Heart right ventricle (tissue), 16 donors: ENCODE results near the gene IL1RAPL2. TPM values are rescaled to one million over a fixed set of nuclear protein-coding genes. Genes with fewer than 3 reads are reported as not detected.

Experiments
- ATAC-seq, 8 donors: fragments of 200-7000 bp; cut with Tn5 transposase; one replicate each; pipeline ENCODE4 v1.9.1; 2020; ENCODE audit warnings: mild to moderate bottlenecking in 8 of 8, moderate library complexity in 8 of 8, moderate number of reproducible peaks in 1 of 8
- DNase-seq, 2 donors: peaks; one replicate each; pipeline ENCODE4 v3.0.0-alpha.2; 2020
- H3K27ac ChIP-seq, 10 donors: fragments of 200-600 bp; sonication (generic) in 2 of 10; one replicate each; pipeline versions ENCODE4 v1.5.0 to v1.8.0; 2020 to 2022; ENCODE audit warnings: mild to moderate bottlenecking in 3 of 10
- H3K27me3 ChIP-seq, 7 donors: fragments of 200-600 bp; one replicate each; pipeline ENCODE4 v1.8.0; 2021 to 2022; ENCODE audit warnings: mild to moderate bottlenecking in 2 of 7
- H3K36me3 ChIP-seq, 9 donors: fragments of 200-600 bp; sonication (generic) in 1 of 9; one replicate each; pipeline versions ENCODE4 v1.5.0 to v1.8.0; 2020 to 2022; ENCODE audit warnings: mild to moderate bottlenecking in 2 of 9
- H3K4me1 ChIP-seq, 9 donors: fragments of 200-600 bp; sonication (generic) in 1 of 9; one replicate each; pipeline versions ENCODE4 v1.5.0 to v1.8.0; 2020 to 2022; ENCODE audit warnings: mild to moderate bottlenecking in 4 of 9
- H3K4me3 ChIP-seq, 10 donors: fragments of 200-600 bp; sonication (generic) in 2 of 10; one replicate each; pipeline versions ENCODE4 v1.5.0 to v1.8.0; 2020 to 2022; ENCODE audit warnings: mild to moderate bottlenecking in 7 of 10, moderate library complexity in 2 of 10
- H3K9me3 ChIP-seq, 11 donors: fragments of 200-600 bp in 10 of 11; sonication (generic) in 2 of 11; one replicate each; pipeline versions ENCODE4 v1.5.0 to v1.8.0; 2013 to 2022; ENCODE audit warnings: mild to moderate bottlenecking in 2 of 11, control low read depth in 1 of 11, moderate library complexity in 1 of 11
- CTCF ChIP-seq, 9 donors: fragments of 200-600 bp; sonication (generic) in 2 of 9; IDR thresholded peaks; one replicate each; pipeline versions ENCODE4 v1.5.0 to v1.8.0; 2021 to 2022; ENCODE audit warnings: antibody characterized with exemption in 9 of 9, mild to moderate bottlenecking in 5 of 9, moderate library complexity in 1 of 9
- WGBS, 2 donors: extraction: QIAGEN DNeasy Blood & Tissue Kit; methylation state at CpG; one replicate each; pipeline ENCODE4 v1.1.7; 2013; ENCODE audit warnings: inconsistent platforms in 1 of 2; 5-methylcytosine and 5-hydroxymethylcytosine counted together
- intact Hi-C, 10 donors: fragments of 100-400 bp; cut with DNase I; formaldehyde crosslinking; loops; one replicate each; pipeline versions ENCODE4 v1.11.1 to v1.14.2; 2022
- polyA plus RNA-seq, 2 donors: library from polyadenylated mRNA; stranded (reverse); fragments of 200-250 nt; gene quantifications; one replicate each; pipeline ENCODE4 v1.2.3, GENCODE V29; 2013
- total RNA-seq, 10 donors: library from RNA; stranded (reverse); fragmentation: NEBNext Ultra II Directional in 3 of 10; extraction: Animal tissue kit (Norgen Biotek cat#: 25700) in 3 of 10; gene quantifications; one replicate each; pipeline versions ENCODE4 v1.2.1 to v1.2.4, GENCODE V29; 2021 to 2023
- donor health status: Arrhythmogenic right ventricular cardiomyopathy.
- donor health status: ischemic (EF 13 %, LVEDD 7.1; RV severe dilation, severe dysfunction).
- donor health status: healthy with polysubstance abuse.
- donor health status: DM: no; HTN: yes; CAD: no.
- donor health status: DM: no; HTN: no; CAD: no.
- donor health status: ischemic (EF 25% LVEDD 6.9; RV normal size, moderate dysfunction).
- donor health status: ischemic (EF 25% LVEDD 5.7; RV mildly dilated, moderate dysfunction).
- donor health status: healthy.
- donor health status: DM: yes; HTN: yes; CAD: no.
- donor health status: Ischemic cardiomyopathy.
- donor health status: ischemic (EF 35%, LVEDD 5.7; RV mildly dilated, moderate dysfunction).
- donor health status: nonischemic (EF 11% LVEDD 7.7; RV severe dilation, severe dysfunction).
- donor health status: DM: yes; HTN: yes; CAD: no.
- donor health status: PGD.
- donor health status: ischemic (EF 29% LVEDD 5.4; RV normal size, mild dysfunction).
- donor health status: nonischemic (EF 23%, LVEDD 6.1; RV moderate dilation, normal function).

Gene IL1RAPL2
- total and polyA plus RNA-seq, 12 donors = 0.01 TPM; not detected in 11

DNA sequence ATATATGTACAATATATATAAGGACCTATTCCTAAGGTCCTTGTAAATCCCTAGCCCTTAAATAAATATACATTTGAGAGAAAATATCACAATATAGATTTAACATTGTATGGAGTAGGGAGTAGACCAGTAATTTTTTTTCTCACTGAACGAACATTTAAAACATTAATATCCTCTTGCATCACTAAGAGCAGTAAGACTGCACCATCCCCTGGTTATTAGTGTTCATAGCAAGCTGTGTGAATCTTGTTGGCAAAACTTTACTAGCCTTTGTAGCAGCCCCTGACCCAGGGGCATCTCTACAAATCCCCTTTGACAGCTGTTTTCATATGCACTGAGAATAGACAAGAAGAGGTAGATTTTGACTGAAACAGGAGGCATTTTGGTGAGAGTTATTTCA, 146.5 kb downstream of the IL1RAPL2 start:
- Histone ChIP-seq H3K27me3 (no peaks in the 10 kb centered on the region), H3K9me3 (no peaks in the 10 kb centered on the region), H3K4me1 (no peaks in the 10 kb centered on the region), H3K36me3 (no peaks in the 10 kb centered on the region), H3K4me3 (no peak overlapping the region), H3K27ac (no peak overlapping the region)
- intact Hi-C loops = no loop called here
- WGBS, 2 donors = 14 to 21% methylated on average over 1 of the region's 1 CpG
- no peak for ATAC-seq
- no peak for DNase-seq
- TF ChIP-seq CTCF (IDR thresholded peaks at IDR 0.05) = no peak

DNA sequence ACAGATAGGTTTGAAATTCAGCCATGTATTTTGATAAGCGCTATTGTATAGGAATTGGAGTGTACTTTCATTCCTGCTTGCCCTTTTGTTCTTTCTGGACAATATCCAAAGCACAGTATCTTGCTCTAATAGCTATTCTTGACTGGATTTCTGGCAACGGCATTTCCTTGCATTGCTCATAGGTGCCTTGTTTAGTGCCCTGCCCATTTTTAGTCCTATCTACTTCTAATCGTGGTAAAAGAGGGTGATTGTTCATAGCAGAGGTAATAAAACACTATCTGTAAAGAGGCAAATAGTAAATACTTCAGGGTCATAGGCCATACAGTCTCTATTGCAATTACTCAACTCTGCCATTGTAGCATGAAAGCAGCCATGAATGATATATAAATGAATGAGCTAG, 155.9 kb downstream of the IL1RAPL2 start:
- H3K4me1 ChIP-seq = no peaks in the 10 kb centered on the region
- WGBS, 2 donors = 41 to 48% methylated on average over 3 of the region's 3 CpGs
- no peak for ATAC-seq

DNA sequence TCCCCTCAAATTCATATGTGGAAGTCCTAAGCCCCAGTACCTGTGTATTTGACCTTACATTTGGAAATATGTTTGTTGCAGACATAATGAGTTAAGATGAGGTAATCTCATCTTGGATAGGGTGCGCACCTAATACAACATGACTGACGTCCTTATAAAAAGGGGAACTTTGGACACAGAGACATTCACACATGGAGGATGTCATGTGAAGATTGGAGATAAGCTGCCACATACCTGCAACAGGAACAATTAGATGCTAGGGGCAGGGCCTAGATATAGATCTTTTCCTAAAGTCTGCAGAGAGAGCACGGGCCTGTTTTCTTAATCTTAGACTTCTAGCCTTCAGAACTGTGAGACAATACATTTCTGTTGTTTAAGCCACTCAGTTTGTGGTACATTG, 162.5 kb downstream of the IL1RAPL2 start:
- no peak overlapping the region for H3K27ac ChIP-seq
- ATAC-seq (no peak), DNase-seq (no peak)
- no peak overlapping the region for H3K4me3 ChIP-seq
- no peaks in the 10 kb centered on the region for H3K27me3 ChIP-seq
- WGBS, 2 donors = 74 to 76% methylated on average over 3 of the region's 3 CpGs
- H3K9me3 ChIP-seq = no peaks in the 10 kb centered on the region
- no peak for TF ChIP-seq CTCF (IDR thresholded peaks at IDR 0.05)
- H3K36me3 ChIP-seq = no peaks in the 10 kb centered on the region
- H3K4me1 ChIP-seq = no peaks in the 10 kb centered on the region
- intact Hi-C loops = no loop called here

More for the DNA sequence above, 155.9 kb downstream of the IL1RAPL2 start:
- no peak overlapping the region for H3K27ac ChIP-seq
- H3K27me3 ChIP-seq = no peaks in the 10 kb centered on the region
- intact Hi-C loops = no loop called here
- no peaks in the 10 kb centered on the region for H3K36me3 ChIP-seq
- H3K9me3 ChIP-seq = peaks cover 0 to 4% (median 0%) of the 10 kb centered on the region in 11 donors
- no peak for TF ChIP-seq CTCF (IDR thresholded peaks at IDR 0.05)
- no peak overlapping the region for H3K4me3 ChIP-seq
- DNase-seq = no peak

DNA sequence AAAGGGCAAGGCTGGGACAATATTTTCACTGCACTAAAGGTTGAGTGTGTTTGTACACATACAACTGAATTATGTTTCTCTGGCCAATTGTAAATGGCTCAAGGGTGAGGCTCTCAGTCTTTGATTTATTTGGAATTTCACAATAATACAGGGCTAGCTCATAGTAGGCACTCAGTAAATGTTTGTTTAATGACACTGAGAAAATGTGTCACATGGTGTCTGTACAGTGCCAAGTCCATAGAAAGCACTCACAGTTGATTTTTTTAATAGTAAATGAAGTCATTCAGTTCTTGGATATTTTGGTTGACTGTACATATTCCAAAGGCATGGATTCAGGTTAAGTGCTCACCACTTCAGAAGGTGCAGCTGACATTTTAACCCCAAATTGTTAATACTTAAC, 176.4 kb downstream of the IL1RAPL2 start:
- no peaks in the 10 kb centered on the region for H3K4me1 ChIP-seq
- peaks cover 0 to 9% (median 0%) of the 10 kb centered on the region in 7 donors for H3K27me3 ChIP-seq
- H3K36me3 ChIP-seq = no peaks in the 10 kb centered on the region
- H3K27ac ChIP-seq = no peak overlapping the region
- intact Hi-C loops = no loop called here
- DNase-seq (no peak), ATAC-seq (no peak)
- no peaks in the 10 kb centered on the region for H3K9me3 ChIP-seq
- H3K4me3 ChIP-seq = no peak overlapping the region
- TF ChIP-seq CTCF (IDR thresholded peaks at IDR 0.05) = no peak

DNA sequence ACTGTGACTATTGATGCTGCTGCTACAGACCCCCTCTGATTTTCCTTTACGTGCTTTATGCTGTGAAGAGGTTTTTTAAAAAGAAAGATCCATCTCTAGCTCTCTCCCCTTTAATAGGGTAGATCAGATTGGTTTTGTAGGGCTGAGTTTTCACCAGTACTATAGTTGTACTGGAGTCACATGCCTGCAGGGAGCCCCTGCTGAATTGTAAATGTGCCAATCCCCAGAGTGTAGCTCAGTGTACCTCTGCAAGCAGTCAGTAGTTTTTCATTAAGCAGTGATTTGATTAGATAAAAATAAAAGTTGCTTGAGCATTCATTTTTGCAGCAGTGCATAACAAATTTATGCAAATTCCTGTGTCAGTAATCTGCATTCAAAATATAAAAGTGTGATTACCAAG, 179.2 kb downstream of the IL1RAPL2 start:
- no peak for TF ChIP-seq CTCF (IDR thresholded peaks at IDR 0.05)
- WGBS, 2 donors = 71 to 78% methylated on average over 1 of the region's 1 CpG
- H3K4me3 ChIP-seq = no peak overlapping the region
- H3K27me3 ChIP-seq = peaks cover 0 to 19% (median 0%) of the 10 kb centered on the region in 7 donors
- no peaks in the 10 kb centered on the region for H3K36me3 ChIP-seq
- no peaks in the 10 kb centered on the region for H3K4me1 ChIP-seq
- H3K9me3 ChIP-seq = no peaks in the 10 kb centered on the region
- intact Hi-C loops = no loop called here
- DNase-seq (no peak), ATAC-seq (no peak)
- no peak overlapping the region for H3K27ac ChIP-seq
